ENCODE results near the gene CNIH3. TPM values are rescaled to one million over a fixed set of nuclear protein-coding genes. Genes with fewer than 3 reads are reported as not detected.

The CNIH3 gene
- total RNA-seq, 1 experiment from 2014 or later = 3.4 TPM

GRCh38 chr1:224763126-224763775 is 147.1 kb downstream of the CNIH3 start:
- no peak for DNase-seq (ENCODE audit: unreplicated experiment)
- H3K27me3 Mint-ChIP-seq (ENCODE audit: insufficient read depth, unreplicated experiment) = peaks cover 30% of the 10 kb centered on the region
- no peaks in the 10 kb centered on the region for H3K4me1 Mint-ChIP-seq (ENCODE audit: insufficient read depth, unreplicated experiment)
- intact Hi-C loops (cut with micrococcal nuclease) = no loop called here
- H3K9me3 Mint-ChIP-seq (ENCODE audit: unreplicated experiment) = peaks cover 12% of the 10 kb centered on the region
- H3K36me3 Mint-ChIP-seq (ENCODE audit: insufficient read depth, unreplicated experiment) = no peaks in the 10 kb centered on the region
- no peak overlapping the region for H3K27ac Mint-ChIP-seq (ENCODE audit: low read depth, unreplicated experiment)
- no peak overlapping the region for H3K4me3 Mint-ChIP-seq (ENCODE audit: unreplicated experiment)
- POLR2A ChIA-PET = interaction anchor here (0.6 kb wide), 1 partner anchor 711 kb away, joined by 3 read pairs; no protein-coding TSS in a partner anchor
- no peak for TF ChIP-seq CTCF (IDR thresholded peaks at IDR 0.05; ENCODE audit: unreplicated experiment)
- CTCF ChIA-PET = interaction anchor here (0.6 to 1.1 kb wide), 3 partner anchors 198 to 262 kb away, joined by 3 to 4 read pairs (median 3); no protein-coding TSS in a partner anchor
- BruUV-seq (replicated peaks) = no TSS peak

GRCh38 chr1:224766266-224766665 is 150.1 kb downstream of the CNIH3 start:
- H3K4me3 Mint-ChIP-seq (ENCODE audit: unreplicated experiment) = no peak overlapping the region
- intact Hi-C loops (cut with micrococcal nuclease) = no loop called here
- peaks cover 8% of the 10 kb centered on the region for H3K4me1 Mint-ChIP-seq (ENCODE audit: insufficient read depth, unreplicated experiment)
- DNase-seq (ENCODE audit: unreplicated experiment) = no peak
- CTCF ChIA-PET = no interaction called here
- H3K9me3 Mint-ChIP-seq (ENCODE audit: unreplicated experiment) = no peaks in the 10 kb centered on the region
- no peaks in the 10 kb centered on the region for H3K36me3 Mint-ChIP-seq (ENCODE audit: insufficient read depth, unreplicated experiment)
- POLR2A ChIA-PET = no interaction called here
- BruUV-seq (replicated peaks) = no TSS peak
- H3K27ac Mint-ChIP-seq (ENCODE audit: low read depth, unreplicated experiment) = no peak overlapping the region
- TF ChIP-seq CTCF (IDR thresholded peaks at IDR 0.05; ENCODE audit: unreplicated experiment) = no peak
- peaks cover 30% of the 10 kb centered on the region for H3K27me3 Mint-ChIP-seq (ENCODE audit: insufficient read depth, unreplicated experiment)

GRCh38 chr1:224767031-224767430 is 150.9 kb downstream of the CNIH3 start:
- no peaks in the 10 kb centered on the region for H3K36me3 Mint-ChIP-seq (ENCODE audit: insufficient read depth, unreplicated experiment)
- peaks cover 8% of the 10 kb centered on the region for H3K4me1 Mint-ChIP-seq (ENCODE audit: insufficient read depth, unreplicated experiment)
- no peak for TF ChIP-seq CTCF (IDR thresholded peaks at IDR 0.05; ENCODE audit: unreplicated experiment)
- no peak overlapping the region for H3K4me3 Mint-ChIP-seq (ENCODE audit: unreplicated experiment)
- CTCF ChIA-PET = no interaction called here
- no peak for DNase-seq (ENCODE audit: unreplicated experiment)
- intact Hi-C loops (cut with micrococcal nuclease) = no loop called here
- POLR2A ChIA-PET = interaction anchor here (0.5 kb wide), 1 partner anchor 72 kb away, joined by 3 read pairs; no protein-coding TSS in a partner anchor
- no peaks in the 10 kb centered on the region for H3K9me3 Mint-ChIP-seq (ENCODE audit: unreplicated experiment)
- H3K27me3 Mint-ChIP-seq (ENCODE audit: insufficient read depth, unreplicated experiment) = peaks cover 30% of the 10 kb centered on the region
- no TSS peak for BruUV-seq (replicated peaks)
- no peak overlapping the region for H3K27ac Mint-ChIP-seq (ENCODE audit: low read depth, unreplicated experiment)

GRCh38 chr1:224767676-224768075 is 151.6 kb downstream of the CNIH3 start:
- POLR2A ChIA-PET = no interaction called here
- Mint-ChIP-seq H3K27me3 (ENCODE audit: insufficient read depth, unreplicated experiment) (peaks cover 30% of the 10 kb centered on the region), H3K9me3 (ENCODE audit: unreplicated experiment) (no peaks in the 10 kb centered on the region), H3K36me3 (ENCODE audit: insufficient read depth, unreplicated experiment) (no peaks in the 10 kb centered on the region), H3K4me1 (ENCODE audit: insufficient read depth, unreplicated experiment) (peaks cover 8% of the 10 kb centered on the region), H3K4me3 (ENCODE audit: unreplicated experiment) (no peak overlapping the region), H3K27ac (ENCODE audit: low read depth, unreplicated experiment) (no peak overlapping the region)
- no peak for TF ChIP-seq CTCF (IDR thresholded peaks at IDR 0.05; ENCODE audit: unreplicated experiment)
- DNase-seq (ENCODE audit: unreplicated experiment) = no peak
- CTCF ChIA-PET = interaction anchor here (0.7 to 1.2 kb wide), 4 partner anchors 9 to 123 kb away, joined by 3 to 5 read pairs (median 3); no protein-coding TSS in a partner anchor
- intact Hi-C loops (cut with micrococcal nuclease) = no loop called here
- no TSS peak for BruUV-seq (replicated peaks)

Measured in MCF 10A (cell line).